Epithelial cell of proximal tubule (primary cell): ENCODE measurements around the gene CHD9. TPM values are rescaled to one million over a fixed set of nuclear protein-coding genes. Genes with fewer than 3 reads are reported as not detected.

ENCODE experiments used
- DNase-seq: peaks from one replicate; pipeline ENCODE4 v3.0.0-alpha.2; 2011; ENCODE audit warnings: low read depth
- H3K4me3 ChIP-seq: 2 replicates; pipeline ENCODE4 v1.5.1; 2011; ENCODE audit warnings: low read depth, mild to moderate bottlenecking, low read length
- CTCF ChIP-seq: conservative IDR thresholded peaks from 2 replicates; pipeline ENCODE4 v1.5.1; 2012; ENCODE audit warnings: low read depth, mild to moderate bottlenecking, low read length
- total RNA-seq: library from RNA; depleted of rRNA; stranded (reverse); fragments of >200 nt; gene quantifications from 2 replicates; pipeline ENCODE4 v1.2.3, GENCODE V29; 2015

Gene CHD9
- total RNA-seq, 1 donor from 2014 or later: 14.6 TPM

GRCh38 chr16:53084746-53085334 lies 30.0 kb downstream of the CHD9 start:
- DNase-seq: no peak
- TF ChIP-seq CTCF: no peak
- no peak overlapping the region for H3K4me3 ChIP-seq

DNA sequence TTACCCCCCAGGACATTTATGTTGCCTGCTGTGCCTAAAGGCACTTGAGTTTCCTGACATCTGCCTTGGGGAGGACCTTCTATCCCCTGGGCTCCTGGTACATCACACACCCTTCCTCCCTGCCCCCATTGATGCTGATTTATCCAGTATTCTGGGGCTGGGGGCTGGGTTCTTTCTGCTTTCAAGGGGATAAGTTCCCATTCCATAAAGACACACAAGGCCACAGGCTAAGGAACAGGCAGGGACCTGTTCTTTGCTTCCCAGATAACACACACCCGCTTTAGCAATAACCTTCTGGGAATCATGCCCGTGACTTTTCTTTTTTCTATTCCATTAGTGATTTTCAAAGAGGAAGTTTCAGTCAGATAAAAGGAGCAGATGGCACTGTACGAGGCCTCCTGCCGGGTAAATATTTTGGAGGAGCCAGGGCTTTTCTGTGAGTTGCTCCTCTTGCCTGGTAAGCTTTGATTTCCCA lies 30.6 kb downstream of the CHD9 start:
- no peak for TF ChIP-seq CTCF
- no peak overlapping the region for H3K4me3 ChIP-seq

GRCh38 chr16:53085931-53086421 lies 31.2 kb downstream of the CHD9 start:
- no peak overlapping the region for H3K4me3 ChIP-seq
- no peak for DNase-seq
- TF ChIP-seq CTCF: no peak

More for the DNA sequence above, 30.6 kb downstream of the CHD9 start:
- no peak for DNase-seq

DNA sequence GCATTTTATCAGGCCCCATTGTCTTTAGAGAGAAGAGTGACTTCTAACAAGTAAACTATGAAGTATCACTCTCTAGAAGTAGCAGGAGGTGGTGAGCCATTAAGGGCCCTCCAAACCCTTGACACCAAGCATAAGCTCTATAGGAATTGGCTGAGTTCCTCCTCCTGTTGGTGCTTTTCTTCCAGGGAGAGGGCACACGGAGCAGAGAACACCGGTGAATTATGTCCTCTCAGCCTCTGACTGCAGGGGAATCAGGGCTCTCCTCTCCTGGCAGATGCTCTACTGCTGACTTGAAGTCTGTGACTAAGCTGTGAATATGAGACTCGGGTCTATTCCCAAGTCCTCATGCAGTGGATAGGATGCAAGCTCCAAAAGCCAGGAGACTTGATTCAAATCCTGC lies 32.3 kb downstream of the CHD9 start:
- no peak overlapping the region for H3K4me3 ChIP-seq
- TF ChIP-seq CTCF: no peak
- no peak for DNase-seq

DNA sequence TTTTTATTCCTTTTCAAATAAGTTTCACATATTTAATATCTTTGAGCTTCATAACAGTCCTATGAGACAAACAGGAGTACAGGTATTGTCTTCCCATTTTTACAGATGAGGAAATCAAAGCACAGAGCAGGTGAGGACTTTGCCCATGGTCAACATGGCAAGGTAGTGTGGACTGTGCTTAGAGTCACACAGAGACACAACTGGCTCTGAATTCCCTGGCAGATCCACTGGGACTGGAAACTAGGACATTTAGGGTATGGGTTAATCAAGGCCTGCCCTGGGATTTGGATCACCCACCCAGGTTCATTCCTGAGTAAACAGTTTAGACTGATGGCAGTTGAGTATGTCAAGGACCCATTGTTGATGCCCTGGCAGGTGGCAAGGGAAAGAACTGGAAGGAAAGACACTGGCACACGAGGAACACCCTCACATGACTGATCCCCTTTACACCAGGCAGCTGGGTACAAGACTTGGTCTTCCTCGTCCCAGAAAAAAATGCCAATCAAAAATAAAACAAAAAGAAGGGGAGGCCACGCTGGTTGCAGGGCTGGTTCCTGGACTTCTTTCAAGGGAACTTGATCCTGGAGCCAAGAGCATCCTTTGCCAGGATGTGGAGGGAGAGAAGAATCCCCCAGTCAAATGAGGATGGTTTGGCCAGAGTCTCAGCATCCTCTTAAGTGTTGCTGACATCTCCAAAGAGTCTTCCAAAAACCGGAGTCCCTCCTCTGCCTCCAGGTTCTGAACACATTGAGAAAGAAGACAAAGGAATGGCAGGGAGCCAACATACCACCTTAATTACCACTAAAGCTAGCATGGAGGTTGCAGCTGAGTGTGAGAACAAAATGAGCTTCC lies 34.9 kb downstream of the CHD9 start:
- no peak for TF ChIP-seq CTCF

GRCh38 chr16:53090286-53090590 lies 35.4 kb downstream of the CHD9 start:
- H3K4me3 ChIP-seq: peak overlapping the region; percentile 13
- DNase-seq: no peak
- no peak for TF ChIP-seq CTCF

More for the DNA sequence above, 34.9 kb downstream of the CHD9 start:
- DNase-seq: no peak
- H3K4me3 ChIP-seq: no peak overlapping the region
